Thyroid gland (tissue), 4 donors: Measurements from ENCODE around the gene OASL.

Source experiments
- POLR2A ChIP-seq, 2 donors: fragments of 450-650 bp; IDR thresholded peaks; one replicate each; pipeline ENCODE4 v1.6.1; 2017; ENCODE audit warnings: antibody characterized with exemption in 2 of 2, mild to moderate bottlenecking in 2 of 2, moderate library complexity in 1 of 2
- TF ChIP-seq, protein P1 (sequence below), 6 experiments: fragments of 200-600 bp in 3 of 6; fragments of 450-650 bp in 3 of 6; sonication (generic) in 3 of 6; IDR thresholded peaks; one replicate each; pipeline ENCODE4 v1.5.1; 2016 to 2019; ENCODE audit warnings: antibody characterized with exemption in 6 of 6, mild to moderate bottlenecking in 2 of 6, inconsistent platforms in 1 of 6, moderate library complexity in 1 of 6

DNA sequence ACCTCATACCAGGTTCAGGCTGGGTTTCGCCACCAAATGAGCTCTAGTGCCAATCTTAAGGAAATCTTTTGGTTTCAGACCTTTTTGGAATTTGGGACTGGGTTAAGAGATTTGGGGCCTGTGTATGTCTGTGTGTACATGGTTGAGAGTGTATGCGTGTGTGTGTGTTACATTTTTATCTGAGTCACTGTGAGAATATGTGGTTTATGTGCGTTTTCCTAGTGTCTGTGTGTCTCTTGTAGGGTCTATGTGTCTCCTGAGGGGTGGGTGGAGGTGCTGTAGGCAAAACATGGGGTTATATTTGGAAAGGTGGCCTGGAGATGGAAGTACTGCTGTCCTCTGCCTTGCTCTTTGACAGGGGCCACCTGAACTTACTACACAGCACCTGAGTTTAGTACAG, 40.6 kb downstream of the OASL start:
- TF ChIP-seq, protein P1, sequence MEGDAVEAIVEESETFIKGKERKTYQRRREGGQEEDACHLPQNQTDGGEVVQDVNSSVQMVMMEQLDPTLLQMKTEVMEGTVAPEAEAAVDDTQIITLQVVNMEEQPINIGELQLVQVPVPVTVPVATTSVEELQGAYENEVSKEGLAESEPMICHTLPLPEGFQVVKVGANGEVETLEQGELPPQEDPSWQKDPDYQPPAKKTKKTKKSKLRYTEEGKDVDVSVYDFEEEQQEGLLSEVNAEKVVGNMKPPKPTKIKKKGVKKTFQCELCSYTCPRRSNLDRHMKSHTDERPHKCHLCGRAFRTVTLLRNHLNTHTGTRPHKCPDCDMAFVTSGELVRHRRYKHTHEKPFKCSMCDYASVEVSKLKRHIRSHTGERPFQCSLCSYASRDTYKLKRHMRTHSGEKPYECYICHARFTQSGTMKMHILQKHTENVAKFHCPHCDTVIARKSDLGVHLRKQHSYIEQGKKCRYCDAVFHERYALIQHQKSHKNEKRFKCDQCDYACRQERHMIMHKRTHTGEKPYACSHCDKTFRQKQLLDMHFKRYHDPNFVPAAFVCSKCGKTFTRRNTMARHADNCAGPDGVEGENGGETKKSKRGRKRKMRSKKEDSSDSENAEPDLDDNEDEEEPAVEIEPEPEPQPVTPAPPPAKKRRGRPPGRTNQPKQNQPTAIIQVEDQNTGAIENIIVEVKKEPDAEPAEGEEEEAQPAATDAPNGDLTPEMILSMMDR (IDR thresholded peaks at IDR 0.05), result no peak
- no peak for TF ChIP-seq POLR2A (IDR thresholded peaks at IDR 0.05)
